ENCODE measurements around the gene AFTPH.

Gene AFTPH

GRCh38 chr2:64615192-64615763 lies 91.2 kb downstream of the AFTPH start:
- DNase-seq (ENCODE audit: low read depth): no peak

- DNase-seq (ENCODE audit: low read depth): no peak
These were observed 91.9 kb downstream of the AFTPH start for GRCh38 chr2:64615844-64616536.

- no peak for DNase-seq (ENCODE audit: low read depth)
These were observed 93.6 kb downstream of the AFTPH start for GRCh38 chr2:64617631-64618151.

- no peak for DNase-seq (ENCODE audit: low read depth)
These were observed 96.5 kb downstream of the AFTPH start for GRCh38 chr2:64620661-64621060.

GRCh38 chr2:64622443-64623241 lies 98.5 kb downstream of the AFTPH start:
- DNase-seq (ENCODE audit: low read depth): no peak

- no peak for DNase-seq (ENCODE audit: low read depth)
These were observed 99.2 kb downstream of the AFTPH start for GRCh38 chr2:64623242-64623850.

GRCh38 chr2:64624108-64624610 lies 100.0 kb downstream of the AFTPH start:
- DNase-seq (ENCODE audit: low read depth): no peak

GRCh38 chr2:64624862-64625261 lies 100.7 kb downstream of the AFTPH start:
- DNase-seq (ENCODE audit: low read depth): no peak

GRCh38 chr2:64625299-64626145 lies 101.4 kb downstream of the AFTPH start:
- DNase-seq (ENCODE audit: low read depth): no peak

- no peak for DNase-seq (ENCODE audit: low read depth)
These were observed 102.2 kb downstream of the AFTPH start for GRCh38 chr2:64626146-64626809.

GRCh38 chr2:64626963-64627760 lies 103.0 kb downstream of the AFTPH start:
- DNase-seq (ENCODE audit: low read depth): no peak

GRCh38 chr2:64627860-64628841 lies 104.0 kb downstream of the AFTPH start:
- DNase-seq (ENCODE audit: low read depth): no peak

- DNase-seq (ENCODE audit: low read depth): no peak
These were observed 105.2 kb downstream of the AFTPH start for GRCh38 chr2:64629329-64629781.

- no peak for DNase-seq (ENCODE audit: low read depth)
These were observed 105.7 kb downstream of the AFTPH start for GRCh38 chr2:64629875-64630274.

GRCh38 chr2:64630752-64631151 lies 106.6 kb downstream of the AFTPH start:
- no peak for DNase-seq (ENCODE audit: low read depth)

GRCh38 chr2:64631771-64632170 lies 107.6 kb downstream of the AFTPH start:
- no peak for DNase-seq (ENCODE audit: low read depth)

GRCh38 chr2:64632835-64633819 lies 109.0 kb downstream of the AFTPH start:
- peak; percentile 66 for DNase-seq (ENCODE audit: low read depth)
